Right forelimb (tissue), 1 donor: ENCODE measurements around the gene TERC.

Experiments
- DNase-seq: peaks from one replicate; pipeline ENCODE4 v3.0.0-alpha.2; 2018

The TERC gene

GRCh38 chr3:169764882-169765612, at the start of gene TERC:
TSS of gene TERC (minus strand) at chr3:169765060.
- DNase-seq, result peak; percentile 96

DNA sequence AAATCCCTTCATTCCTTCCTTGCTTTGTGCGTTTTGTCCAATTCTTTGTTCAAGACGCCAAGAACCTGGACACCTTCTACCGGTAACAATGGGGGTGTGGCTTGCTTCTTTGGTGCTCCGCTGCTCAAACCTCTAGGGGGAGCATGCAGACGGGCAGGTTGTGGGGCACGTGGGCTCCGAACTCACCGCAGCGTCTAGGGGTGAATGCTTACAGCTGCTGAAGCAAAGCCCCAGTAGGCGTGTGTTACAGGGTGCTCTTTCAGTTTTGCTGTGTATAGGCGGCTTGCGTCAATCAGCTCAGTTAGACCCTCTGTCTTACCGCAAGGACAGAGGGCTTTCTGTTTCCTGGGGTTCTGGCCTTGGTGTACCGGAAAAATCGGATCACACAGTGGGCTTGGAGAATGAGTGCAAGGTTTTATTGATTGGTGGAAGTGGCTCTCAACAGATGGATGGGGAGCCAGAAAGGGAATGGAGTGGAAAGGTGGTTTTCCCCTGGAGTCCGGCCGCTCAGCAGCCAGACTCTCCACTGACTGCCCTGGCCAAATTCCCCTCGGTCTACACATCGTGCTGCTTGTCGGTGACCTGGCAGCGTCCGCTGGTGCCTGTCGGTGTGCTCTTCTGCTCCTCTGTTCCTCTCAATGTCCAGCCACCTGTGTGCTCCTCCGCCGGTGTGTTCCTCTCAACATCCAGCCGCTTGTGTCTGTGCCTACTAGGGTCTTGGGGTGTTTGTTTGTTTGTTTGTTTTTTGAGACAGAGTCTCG, 49.1 kb upstream of the TERC start:
- DNase-seq, result no peak

DNA sequence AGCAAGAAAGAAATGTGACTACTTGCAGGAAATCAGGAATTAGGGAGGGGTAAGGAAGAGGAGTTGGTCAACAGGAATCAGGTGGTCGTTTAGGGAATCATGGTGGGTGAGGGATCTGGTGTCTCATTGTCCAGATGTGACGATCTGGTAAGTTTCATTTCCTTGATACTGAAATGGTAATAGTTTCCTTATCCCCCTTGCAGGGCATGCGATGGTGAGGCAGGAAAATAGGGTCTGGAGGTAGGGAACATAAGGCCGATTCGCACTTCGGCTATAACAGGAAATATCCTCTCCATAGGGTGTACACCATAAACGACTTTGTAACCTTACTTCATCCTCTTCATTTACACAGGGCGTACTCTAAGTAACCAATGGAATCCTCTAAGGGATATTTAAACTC, 48.4 kb upstream of the TERC start:
- peak; percentile 46 for DNase-seq

- peak; percentile 84 for DNase-seq
Observed at GRCh38 chr3:169812332-169813235, 47.7 kb upstream of the TERC start, which contains the start of the genes LRRC34 and LRRIQ4. TSS of gene LRRC34 (minus strand) at chr3:169812904. CDS start at chr3:169812548, 356 bp downstream. TSS of gene LRRIQ4 (plus strand) at chr3:169812870. CDS start at chr3:169821922, 9,052 bp downstream.

GRCh38 chr3:169811631-169812331, 46.9 kb upstream of the TERC start:
- DNase-seq, result no peak

- DNase-seq, result no peak
Observed at GRCh38 chr3:169809230-169809795, 44.5 kb upstream of the TERC start.

DNA sequence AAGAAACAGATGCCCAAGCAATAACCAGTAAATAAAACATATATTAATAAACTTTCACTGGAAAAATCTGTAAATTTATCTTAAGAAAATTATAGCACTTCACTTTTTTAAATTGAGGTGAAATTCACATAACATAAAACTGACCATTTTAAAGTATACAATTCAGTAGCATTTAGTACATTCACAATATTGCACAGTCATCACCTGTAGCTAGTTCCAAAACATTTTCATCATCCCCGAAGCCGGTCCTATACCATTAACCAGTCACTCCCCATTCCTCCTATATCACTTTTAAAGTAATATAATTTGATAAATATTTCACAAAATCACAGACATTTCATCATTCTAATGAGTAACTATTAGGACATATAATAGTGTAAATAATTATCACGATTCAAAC, 39.8 kb upstream of the TERC start:
- no peak for DNase-seq

GRCh38 chr3:169792359-169792758, 27.5 kb upstream of the TERC start:
- DNase-seq, result no peak

- DNase-seq, result no peak
Observed at GRCh38 chr3:169790687-169791429, 26.0 kb upstream of the TERC start.

DNA sequence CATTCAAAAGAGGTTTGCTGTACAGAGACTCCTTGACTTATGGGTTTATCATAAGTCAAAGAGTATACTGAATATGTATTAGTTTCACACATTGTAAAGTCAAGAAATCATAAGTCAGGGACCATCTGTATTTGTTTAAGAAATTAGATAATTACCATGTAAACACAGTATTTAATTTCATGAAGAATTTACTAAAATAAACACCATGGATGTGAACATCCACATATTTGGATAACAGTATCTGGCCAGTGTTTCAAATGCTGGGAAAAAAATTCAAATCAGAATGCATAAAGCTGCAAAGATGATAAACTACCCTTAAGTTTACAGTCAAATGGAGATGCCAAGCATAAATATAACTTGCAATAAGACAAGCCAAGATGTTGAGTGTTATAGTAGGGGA, 25.4 kb upstream of the TERC start:
- DNase-seq, result no peak

GRCh38 chr3:169787791-169788190, 22.9 kb upstream of the TERC start:
- DNase-seq, result no peak

DNA sequence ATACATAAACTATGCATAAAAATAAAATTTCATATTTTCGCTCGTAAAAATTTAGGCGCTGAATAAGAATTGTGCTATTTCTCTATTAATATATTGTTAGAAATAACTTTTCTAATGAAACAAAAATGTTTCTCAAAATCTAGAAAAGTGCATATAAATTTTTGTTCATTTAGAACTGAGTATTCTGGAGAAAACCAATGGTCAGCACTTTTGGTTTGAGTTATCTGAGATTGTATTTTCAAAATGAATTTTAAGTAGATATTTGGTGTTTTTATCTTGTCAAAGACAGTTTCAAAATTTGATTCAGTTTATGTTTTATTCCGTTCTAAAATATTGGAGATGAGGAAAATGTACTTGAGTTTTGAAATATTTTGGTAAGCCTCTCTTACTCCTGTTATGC, 22.3 kb upstream of the TERC start:
- DNase-seq, result no peak

DNA sequence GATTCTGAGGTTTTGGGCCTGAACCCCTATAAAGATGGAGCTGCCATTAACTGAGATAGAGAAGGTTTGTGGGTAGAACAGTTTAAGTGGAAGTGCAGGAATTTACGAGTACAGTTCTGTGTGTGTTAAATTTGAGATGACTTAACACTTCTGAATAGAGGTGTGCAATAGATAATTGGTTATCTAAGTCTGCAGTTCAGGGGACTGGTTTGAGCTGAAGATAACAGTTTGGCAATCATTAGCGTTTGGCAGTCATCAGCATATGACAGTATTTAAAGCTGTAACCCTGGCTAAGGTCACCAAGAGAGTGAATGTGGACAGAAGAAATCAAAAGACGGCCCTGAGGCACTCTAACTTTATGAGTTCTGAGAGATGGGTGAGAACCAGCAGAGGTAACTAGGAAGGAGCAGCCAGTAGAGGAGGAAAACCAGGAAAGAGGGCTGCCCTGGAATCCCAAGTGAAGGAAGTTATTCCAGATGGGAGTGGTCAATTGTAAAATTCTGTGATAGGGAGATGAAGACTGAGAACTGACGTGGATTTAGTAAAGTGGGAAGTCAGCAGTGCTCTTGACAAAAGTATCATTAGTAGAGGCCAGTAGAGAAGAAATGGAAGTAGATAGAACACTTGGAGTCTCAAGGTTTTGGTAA, 16.5 kb upstream of the TERC start:
- DNase-seq, result no peak

DNA sequence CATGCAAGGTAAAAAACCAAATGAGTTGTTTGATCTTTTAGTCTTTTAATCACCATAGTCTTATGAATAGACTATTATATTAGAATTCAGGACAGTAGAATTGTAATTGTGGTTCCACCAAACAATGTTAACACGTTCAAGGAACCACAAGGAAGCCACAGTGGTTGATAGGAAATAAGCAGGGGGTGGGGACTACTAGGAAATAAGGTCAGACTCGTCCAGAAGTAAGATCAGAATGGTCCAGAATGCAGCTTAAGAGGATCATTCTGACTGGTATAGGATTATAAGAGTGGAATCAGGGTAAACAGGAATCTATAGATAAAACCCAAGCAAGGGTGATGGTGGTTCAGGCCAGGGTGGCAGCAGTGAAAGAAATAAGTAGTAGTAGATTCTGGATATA, 15.9 kb upstream of the TERC start:
- DNase-seq, result no peak

DNA sequence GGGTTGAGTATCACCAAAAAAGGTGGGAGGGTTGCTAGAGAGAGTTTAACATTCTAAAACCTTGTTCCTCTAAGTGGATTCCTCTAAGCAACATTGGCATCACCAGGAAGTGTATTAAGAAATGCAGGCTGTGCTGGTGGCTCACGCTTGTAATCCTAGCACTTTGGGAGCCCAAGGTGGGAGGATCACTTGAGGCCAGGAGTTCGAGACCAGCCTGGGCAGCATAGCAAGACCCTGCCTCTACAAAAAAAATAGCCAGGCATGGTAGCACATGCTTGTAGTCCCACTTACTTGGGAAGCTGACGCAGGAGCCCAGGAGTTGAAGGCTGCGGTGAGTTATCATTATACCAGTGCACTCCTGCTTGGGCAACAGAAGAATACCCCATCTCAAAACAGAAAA, 13.0 kb upstream of the TERC start:
- DNase-seq, result no peak

GRCh38 chr3:169774186-169774585, 9.3 kb upstream of the TERC start:
- DNase-seq, result no peak

DNA sequence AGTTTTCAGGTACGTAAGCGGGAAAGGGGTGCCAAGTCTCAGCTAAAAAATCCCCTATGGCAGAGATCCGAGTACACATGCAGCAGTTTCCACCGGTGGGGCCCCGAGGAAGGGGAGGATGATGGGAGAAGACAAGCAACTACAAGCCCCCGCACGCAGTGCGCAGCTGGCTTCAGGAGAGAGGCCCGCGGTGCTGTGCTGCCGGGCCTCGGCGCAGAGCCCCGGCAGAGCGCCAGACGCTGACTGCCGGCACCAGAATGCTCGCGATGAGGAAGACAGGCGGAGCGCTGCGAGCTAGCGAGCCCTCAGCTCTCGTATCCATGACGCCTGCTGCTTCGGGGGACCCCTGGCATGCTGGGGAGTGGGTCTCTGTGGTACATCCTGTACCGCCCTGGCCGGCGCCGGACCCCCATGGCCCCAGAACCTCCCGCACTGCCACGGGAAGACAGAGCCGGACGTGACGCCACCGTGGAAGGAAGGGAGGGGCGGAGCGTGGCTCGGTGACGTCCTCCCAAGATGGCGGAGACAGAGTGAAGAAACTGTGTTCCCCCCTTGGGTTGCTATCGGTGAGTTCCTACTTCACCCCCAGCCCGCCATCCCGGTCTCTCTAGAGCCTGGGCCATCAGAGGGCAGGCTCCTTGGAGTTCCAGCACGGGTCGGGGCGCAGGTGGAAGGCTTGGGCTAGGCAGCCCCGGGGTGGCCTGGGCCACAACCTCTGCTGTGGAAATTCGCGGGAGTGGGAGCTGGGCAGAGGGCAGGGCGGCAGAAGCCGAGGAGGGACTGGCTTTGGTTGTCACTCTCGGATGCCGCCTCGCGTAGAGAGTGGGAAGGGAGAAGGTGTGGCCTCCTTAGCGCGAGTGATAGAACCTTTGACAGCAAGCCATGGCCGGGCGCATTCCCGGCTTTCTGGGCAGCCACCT, 8.3 kb upstream of the TERC start, which contains the start of gene MYNN:
Gene MYNN (plus strand): TSS at position 500 of the 920 bp plus-strand sequence. CDS start 900 bp downstream, outside the sequence.
- peak; percentile 97 for DNase-seq

- DNase-seq, result no peak
Observed at GRCh38 chr3:169772305-169772896, 7.5 kb upstream of the TERC start.
